ENCODE results near the gene CAND1. TPM values are rescaled to one million over a fixed set of nuclear protein-coding genes. Genes with fewer than 3 reads are reported as not detected.

The CAND1 gene
- total and polyA plus RNA-seq, 7 donors, result 9.1 to 48.6 (median 27.9) TPM

- Histone ChIP-seq H3K27ac (no peak overlapping the region), H3K36me3 (ENCODE audit: insufficient read depth in 1 of 2, low read depth in 1 of 2) (peaks cover 10 to 90% of the 10 kb centered on the region in 2 donors), H3K9me3 (no peaks in the 10 kb centered on the region), H3K4me1 (peaks cover 12% of the 10 kb centered on the region), H3K27me3 (ENCODE audit: insufficient read depth in 3 of 3, low read length in 2 of 3) (no peaks in the 10 kb centered on the region), H3K4me3 (no peak overlapping the region)
- intact Hi-C loops (cut with DNase I), result no loop called here
- TF ChIP-seq CTCF (IDR thresholded peaks at IDR 0.05), result no peak
- ATAC-seq, result no peak
- WGBS, 3 donors, result 97 to 100% (median 98%) methylated on average over 2 of the region's 2 CpGs
- DNase-seq, result no peak
Measured at GRCh38 chr12:67306712-67307111, 37.6 kb downstream of the CAND1 start.

GRCh38 chr12:67315661-67316060 is 46.5 kb downstream of the CAND1 start:
- DNase-seq, result no peak
- intact Hi-C loops (cut with DNase I), result no loop called here
- no peak overlapping the region for H3K27ac ChIP-seq
- H3K4me3 ChIP-seq, result no peak overlapping the region
- no peaks in the 10 kb centered on the region for H3K9me3 ChIP-seq
- 74 to 83% (median 78%) methylated on average over 1 of the region's 1 CpG for WGBS, 3 donors
- peaks cover under 1% of the 10 kb centered on the region for H3K4me1 ChIP-seq
- no peak for ATAC-seq
- H3K36me3 ChIP-seq (ENCODE audit: insufficient read depth in 1 of 2, low read depth in 1 of 2), result peaks cover 3 to 73% of the 10 kb centered on the region in 2 donors
- no peaks in the 10 kb centered on the region for H3K27me3 ChIP-seq (ENCODE audit: insufficient read depth in 3 of 3, low read length in 2 of 3)
- no peak for TF ChIP-seq CTCF (IDR thresholded peaks at IDR 0.05)

- Histone ChIP-seq H3K27ac (no peak overlapping the region), H3K4me3 (no peak overlapping the region), H3K4me1 (peaks cover 7% of the 10 kb centered on the region), H3K36me3 (ENCODE audit: insufficient read depth in 1 of 2, low read depth in 1 of 2) (peaks cover 0 to 51% of the 10 kb centered on the region in 2 donors), H3K9me3 (no peaks in the 10 kb centered on the region), H3K27me3 (ENCODE audit: insufficient read depth in 3 of 3, low read length in 2 of 3) (no peaks in the 10 kb centered on the region)
- DNase-seq (no peak), ATAC-seq (no peak)
- intact Hi-C loops (cut with DNase I), result no loop called here
- 89 to 91% (median 90%) methylated on average over 3 of the region's 3 CpGs for WGBS, 3 donors
- TF ChIP-seq CTCF (IDR thresholded peaks at IDR 0.05), result no peak
Measured at GRCh38 chr12:67318786-67319185, 49.6 kb downstream of the CAND1 start.

- intact Hi-C loops (cut with DNase I), result no loop called here
- no peak for ATAC-seq
- WGBS, 3 donors, result 95 to 97% (median 97%) methylated on average over 4 of the region's 4 CpGs
- no peak overlapping the region for H3K27ac ChIP-seq
- H3K9me3 ChIP-seq, result no peaks in the 10 kb centered on the region
- H3K4me3 ChIP-seq, result no peak overlapping the region
- TF ChIP-seq CTCF (IDR thresholded peaks at IDR 0.05), result no peak
- H3K27me3 ChIP-seq (ENCODE audit: insufficient read depth in 3 of 3, low read length in 2 of 3), result no peaks in the 10 kb centered on the region
- no peak for DNase-seq
- H3K4me1 ChIP-seq, result peaks cover 7% of the 10 kb centered on the region
- peaks cover 0 to 40% of the 10 kb centered on the region in 2 donors for H3K36me3 ChIP-seq (ENCODE audit: insufficient read depth in 1 of 2, low read depth in 1 of 2)
Measured at GRCh38 chr12:67319936-67320335, 50.8 kb downstream of the CAND1 start.

GRCh38 chr12:67320614-67321295 is 51.6 kb downstream of the CAND1 start:
- H3K9me3 ChIP-seq, result no peaks in the 10 kb centered on the region
- H3K27ac ChIP-seq, result no peak overlapping the region
- H3K27me3 ChIP-seq (ENCODE audit: insufficient read depth in 3 of 3, low read length in 2 of 3), result no peaks in the 10 kb centered on the region
- 61 to 72% (median 71%) methylated on average over 3 of the region's 3 CpGs for WGBS, 3 donors
- H3K36me3 ChIP-seq (ENCODE audit: insufficient read depth in 1 of 2, low read depth in 1 of 2), result peaks cover 0 to 38% of the 10 kb centered on the region in 2 donors
- TF ChIP-seq CTCF (IDR thresholded peaks at IDR 0.05), result no peak
- no peak overlapping the region for H3K4me3 ChIP-seq
- DNase-seq, result no peak
- peaks cover 7% of the 10 kb centered on the region for H3K4me1 ChIP-seq
- intact Hi-C loops (cut with DNase I), result no loop called here
- peak in 1 of 4 donors; percentile 33 for ATAC-seq

Data from psoas muscle (tissue), 8 donors.